Retina (tissue), 1 donor: ENCODE measurements around the gene KIF2A.

Experiments used
- DNase-seq: peaks from one replicate; pipeline ENCODE4 v3.0.0-alpha.2; 2016

Gene KIF2A

DNA sequence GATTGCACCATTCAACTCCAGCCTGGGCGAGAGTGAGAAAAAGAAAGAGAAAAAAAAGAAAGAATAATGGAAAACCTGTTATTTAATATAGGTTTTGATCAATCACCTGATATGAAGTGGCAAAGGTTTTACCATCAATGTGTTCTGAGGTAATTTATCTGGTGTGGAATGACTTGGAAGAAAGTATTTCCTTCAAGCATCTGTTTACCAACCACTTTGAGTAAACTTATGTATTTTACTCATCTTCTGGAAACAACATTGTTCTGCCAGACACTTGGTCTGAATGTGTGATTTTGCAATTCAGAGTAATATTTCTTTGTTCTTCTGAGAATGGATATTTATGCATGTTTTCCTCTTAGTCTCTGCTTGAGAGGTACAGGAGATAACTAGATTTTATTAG, 24.3 kb downstream of the KIF2A start:
- no peak for DNase-seq

DNA sequence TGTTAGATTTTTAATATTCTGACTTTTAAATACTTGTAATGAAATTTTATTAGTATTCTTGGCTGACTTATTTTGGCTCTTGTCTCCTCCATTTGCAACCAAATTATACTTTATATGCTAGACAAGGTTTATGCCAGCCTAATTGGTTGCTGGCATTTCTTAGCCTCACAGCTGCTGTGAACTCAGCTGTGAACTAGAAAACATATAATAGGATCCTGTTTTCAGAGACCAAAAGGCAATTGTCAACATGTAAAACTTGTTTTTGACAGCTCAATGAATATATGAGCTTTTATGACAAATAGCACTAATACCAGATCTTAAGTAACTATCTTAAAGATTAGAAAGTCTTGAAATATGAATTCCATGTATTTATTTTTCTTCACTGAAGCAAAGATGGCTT, 25.9 kb downstream of the KIF2A start:
- DNase-seq = no peak

DNA sequence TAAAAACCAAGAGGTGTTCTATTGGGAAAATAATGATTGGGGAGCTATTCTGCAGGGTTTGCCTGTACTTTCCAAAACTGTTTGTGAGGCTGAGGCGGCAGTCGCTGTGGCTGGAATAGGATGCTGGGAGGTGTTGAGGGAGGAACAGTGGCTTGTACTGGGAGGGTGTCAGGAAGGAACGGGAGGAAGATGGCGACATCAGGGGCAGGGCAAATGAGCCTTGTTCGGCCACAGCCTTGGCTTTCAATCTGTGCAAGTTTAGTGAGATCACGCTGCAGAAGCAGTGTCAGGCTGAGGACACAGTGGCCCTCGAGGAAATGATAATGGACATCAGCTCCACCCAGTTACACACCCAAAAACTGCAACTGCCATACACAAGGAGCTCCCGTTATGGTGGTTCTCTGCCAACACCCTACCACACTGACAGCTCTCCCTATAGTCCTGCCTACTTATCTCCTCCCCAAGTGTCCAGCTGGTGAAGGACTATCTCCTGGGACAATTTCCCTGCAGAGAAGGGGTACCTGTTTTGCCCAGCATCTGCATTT, 27.3 kb downstream of the KIF2A start:
- no peak for DNase-seq

DNA sequence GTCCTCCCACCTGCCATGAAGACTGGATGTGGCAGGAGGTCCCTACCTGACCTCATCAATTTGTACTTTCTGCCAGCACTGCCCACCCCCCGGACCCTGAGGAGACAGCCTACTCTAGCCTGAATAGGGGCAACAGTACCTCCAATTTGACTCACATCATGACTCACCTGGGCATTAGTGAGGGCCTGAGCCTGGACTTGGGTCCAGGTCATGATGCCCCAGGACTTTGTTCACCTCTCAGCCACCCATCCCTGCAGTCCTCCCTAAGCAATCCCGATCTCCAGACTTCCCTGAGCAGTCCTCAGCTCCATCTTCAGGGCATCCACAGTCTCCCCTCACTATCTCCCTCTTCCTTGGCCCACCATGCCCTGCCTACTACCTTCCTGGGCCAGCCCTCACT, 28.1 kb downstream of the KIF2A start:
- no peak for DNase-seq

DNA sequence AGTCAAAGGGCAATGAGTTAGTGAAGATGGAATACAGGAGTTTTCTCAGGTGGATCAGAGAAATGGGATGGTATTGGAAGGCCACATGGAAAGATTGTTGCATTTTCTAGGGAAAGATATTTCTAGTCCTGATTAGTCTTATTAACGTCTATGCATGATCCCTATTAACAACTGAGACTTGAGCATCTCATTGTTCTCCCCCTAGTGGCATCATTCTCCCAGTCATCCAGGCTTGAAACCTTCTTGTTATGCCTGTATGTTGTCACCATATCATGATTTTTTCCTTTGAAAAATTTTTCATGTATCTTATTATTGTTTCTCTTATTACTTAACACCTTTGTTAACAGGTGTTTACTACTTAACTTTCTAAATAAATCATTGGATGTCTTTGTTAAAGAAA, 34.4 kb downstream of the KIF2A start:
- no peak for DNase-seq

DNA sequence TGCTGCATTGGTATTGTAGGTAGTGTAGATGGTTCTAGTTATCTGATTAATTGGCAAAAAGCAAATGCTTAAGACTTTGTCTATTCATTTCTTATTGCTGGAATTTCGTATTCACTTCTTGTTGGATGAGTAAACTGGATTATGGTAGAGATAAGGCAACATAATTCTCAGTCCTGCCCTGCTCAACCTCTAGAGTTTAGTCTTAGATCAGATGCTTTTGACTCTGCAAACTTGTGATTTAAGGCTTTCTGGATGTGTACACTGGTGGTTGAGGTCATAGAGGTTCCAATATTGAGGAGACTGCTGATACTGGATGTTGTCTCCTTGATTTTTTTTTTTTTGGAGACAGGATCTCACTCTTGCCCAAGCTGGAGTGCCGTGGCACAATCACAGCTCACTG, 35.0 kb downstream of the KIF2A start:
- DNase-seq = no peak

DNA sequence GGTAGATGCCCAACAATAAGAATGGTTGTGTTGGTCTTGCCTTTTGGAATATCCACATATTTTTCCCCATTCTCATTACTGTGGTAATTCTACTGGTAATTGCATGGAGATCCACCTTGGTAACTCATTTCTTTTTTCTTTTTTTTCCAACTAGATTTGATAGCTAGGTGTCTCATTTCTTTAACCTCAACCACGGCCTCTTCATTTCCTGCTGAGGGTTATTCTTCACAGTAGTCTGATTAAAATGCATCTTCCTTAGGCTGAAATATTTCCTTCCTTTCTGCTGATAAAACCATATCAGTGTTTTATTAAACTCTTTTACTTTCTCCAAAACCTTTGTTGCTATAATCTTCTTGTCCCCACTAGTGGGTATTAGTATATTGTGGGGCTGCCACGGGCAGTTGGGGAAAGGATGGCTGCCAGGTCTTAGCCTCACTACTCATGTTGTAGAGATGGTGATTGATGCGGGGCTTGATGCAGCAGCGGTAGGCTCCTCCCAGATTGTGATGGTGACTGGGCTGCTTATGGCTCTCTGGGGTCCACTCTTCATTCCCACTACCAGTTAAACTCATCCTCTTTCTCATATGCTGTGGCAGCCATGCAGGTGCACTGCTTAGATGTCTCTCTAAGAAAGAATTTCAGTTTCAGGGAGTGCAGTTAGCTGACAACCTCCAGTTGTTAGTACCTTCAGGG, 35.9 kb downstream of the KIF2A start:
- DNase-seq = no peak

DNA sequence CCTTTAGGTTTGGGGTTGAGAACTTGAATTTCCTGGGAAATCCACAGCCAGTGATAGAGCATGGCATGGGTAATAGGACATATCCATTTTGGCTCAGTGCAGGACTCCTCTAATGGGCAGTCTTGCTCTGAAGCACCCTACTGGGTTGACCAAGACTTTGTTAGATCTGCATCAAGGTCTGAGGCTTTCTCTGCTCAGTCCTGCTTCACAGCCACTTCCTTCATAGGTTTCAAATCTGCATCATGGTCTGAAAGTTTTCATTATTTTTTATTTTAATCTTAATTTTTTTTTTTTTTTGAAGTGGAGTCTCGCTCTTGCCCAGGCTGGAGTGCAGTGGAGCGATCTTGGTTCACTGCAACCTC, 36.5 kb downstream of the KIF2A start:
- no peak for DNase-seq

DNA sequence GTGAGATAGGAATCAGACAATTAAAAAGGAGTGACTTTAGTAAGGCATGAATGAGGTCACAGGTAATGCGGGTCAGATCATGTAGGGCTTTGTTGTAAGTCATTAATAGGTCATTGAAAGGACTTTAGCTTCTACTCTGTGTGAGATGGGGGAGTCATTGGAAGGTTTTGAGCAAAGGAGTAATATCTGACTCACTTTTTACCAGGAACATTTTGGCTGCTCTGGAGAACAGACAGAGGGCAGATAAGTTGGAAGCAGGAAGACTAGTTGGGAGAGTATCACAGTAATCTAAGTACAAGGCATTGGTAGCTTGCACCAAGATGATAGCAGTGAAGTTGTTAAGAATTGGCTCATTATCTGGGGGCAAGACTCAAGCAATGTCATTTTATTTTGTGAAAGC, 37.4 kb downstream of the KIF2A start:
- DNase-seq = no peak

DNA sequence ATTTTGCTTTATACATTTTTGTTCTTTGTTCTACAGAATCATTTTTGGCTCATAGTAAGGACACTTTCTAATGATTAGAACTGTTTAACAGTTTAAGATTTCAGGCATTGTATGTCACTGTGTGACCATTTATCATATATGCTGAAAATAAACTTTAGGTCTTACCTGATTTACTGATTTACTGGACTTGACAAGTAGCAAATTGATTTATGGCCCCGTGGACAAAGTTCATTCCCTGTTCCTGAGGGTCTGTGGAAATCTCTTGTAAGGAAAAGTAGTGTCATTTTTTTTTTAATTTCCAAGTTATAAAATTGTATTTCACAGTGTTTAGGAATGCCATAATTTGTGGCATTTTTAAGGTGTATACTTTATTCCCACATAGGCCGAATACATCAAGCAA, 40.7 kb downstream of the KIF2A start:
- DNase-seq = no peak

DNA sequence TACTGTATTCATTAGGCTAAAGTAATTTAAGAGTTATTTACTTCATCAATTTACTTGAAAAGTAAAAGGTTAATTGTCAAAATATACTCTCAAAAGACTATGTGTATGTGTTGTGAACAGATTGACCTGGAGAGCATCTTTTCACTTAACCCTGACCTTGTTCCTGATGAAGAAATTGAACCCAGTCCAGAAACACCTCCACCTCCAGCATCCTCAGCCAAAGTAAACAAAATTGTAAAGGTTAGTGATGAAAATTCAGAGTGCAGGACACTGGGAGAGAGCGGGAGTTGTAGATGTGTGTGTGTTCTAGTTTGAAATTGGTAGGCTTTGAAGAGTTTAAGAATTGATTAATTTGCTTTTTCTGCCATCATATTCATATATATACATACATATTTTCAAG, 41.9 kb downstream of the KIF2A start:
- DNase-seq = no peak

DNA sequence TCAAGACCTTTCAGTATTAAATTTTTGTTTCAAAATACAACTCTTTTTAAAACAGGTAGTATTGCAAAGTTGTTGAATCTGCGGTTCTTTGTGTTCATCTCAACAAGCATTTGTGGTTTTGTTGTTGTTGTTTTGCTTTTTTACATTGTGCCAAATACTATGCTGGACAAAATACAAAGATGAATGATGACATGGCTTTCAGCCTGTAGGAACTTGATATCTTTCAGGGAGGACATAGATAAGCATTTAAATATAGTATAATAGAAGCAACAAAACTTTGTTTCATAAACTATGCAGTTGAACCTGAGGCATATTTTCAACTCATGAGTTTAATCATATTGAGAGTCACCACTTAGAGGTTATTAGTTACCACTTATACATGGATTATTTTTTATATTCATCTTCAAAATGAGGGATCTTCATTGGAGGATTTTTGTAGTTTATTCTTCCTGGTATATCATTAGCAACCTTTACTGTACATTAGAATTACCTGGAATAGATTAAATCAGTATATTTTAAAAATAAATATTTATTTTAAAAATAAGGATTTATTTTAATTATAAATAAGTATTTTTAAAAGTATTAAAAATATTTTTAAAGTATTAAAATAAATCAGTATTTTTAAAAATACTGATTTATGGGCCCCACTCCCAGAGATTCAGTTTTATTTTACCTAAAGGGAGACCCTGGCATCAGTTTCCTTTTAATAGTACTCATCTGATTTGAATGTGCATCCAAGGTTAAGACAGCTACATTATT, 42.9 kb downstream of the KIF2A start:
- no peak for DNase-seq

DNA sequence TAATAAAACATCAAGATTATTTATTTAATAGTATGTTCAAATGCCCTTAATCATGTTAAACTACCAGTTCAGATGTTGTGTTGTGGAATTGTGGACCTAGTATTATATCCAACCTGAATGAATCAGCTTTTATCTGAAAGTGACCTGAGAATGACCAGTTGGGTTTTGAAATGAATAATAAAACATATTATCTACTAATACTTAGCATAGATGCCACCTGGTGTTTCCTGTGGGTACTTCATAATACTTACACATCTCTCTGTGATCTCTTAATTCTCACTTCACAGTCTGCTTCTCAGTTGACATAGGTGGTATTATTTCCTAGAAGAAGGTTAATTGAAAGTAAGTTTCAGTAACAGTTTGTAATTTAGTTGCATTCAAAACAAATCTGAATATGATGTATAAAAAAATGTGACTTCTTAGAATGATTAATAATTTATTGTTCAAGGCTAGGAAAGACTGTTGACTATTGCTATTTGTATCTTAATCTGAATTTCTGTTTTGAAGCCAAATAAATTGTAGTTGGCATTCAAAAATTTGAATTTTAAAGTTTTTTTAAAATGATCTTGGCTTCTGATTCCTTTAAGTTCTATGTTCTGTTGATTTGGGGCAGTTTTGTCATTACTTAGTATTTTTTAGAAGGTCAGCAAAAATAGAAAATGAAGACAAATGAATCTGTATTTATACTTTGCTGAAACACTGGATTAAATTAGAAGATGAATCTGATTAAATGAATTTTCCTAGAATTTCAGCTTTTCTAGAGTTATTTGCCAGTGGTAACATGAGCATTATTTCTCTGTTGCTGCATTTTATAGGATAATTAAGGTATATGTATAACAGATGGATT, 48.2 kb downstream of the KIF2A start:
- no peak for DNase-seq

DNA sequence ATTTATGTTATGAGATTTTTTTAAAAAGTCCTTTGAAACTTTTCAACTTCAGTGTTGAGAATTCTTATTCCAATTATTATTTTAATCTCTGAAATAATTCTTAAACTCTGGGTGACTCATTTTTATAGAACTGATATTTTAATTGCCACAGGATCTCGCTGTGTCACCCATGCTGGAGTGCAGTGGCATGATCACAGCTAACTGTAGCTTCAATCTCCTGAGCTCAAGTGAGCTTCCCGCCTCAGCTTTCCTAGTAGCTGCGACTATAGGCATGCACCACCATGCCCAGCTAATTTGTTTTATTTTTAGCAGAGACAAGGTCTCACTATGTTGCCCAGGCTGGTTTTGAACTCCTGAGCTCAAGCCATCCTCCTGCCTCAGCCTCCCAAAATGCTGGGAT, 56.7 kb downstream of the KIF2A start:
- DNase-seq = no peak

DNA sequence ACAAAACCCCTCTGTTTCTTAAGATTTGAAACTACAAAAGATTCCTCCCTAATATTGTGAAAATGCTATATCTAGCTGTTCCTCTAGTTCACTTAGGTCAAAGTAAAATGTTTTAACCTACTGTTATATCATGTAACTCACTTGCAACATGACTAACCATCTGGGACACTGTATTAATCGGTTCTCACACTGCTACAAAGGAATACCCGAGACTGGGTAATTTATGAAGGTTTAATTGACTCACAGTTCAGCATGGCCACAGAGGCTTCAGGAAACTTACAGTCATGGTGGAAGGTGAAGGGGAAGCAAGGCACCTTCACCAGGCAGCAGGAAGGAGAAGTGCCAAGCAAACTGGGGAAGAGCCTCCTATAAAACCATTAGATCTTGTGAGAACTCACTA, 63.0 kb downstream of the KIF2A start:
- no peak for DNase-seq

DNA sequence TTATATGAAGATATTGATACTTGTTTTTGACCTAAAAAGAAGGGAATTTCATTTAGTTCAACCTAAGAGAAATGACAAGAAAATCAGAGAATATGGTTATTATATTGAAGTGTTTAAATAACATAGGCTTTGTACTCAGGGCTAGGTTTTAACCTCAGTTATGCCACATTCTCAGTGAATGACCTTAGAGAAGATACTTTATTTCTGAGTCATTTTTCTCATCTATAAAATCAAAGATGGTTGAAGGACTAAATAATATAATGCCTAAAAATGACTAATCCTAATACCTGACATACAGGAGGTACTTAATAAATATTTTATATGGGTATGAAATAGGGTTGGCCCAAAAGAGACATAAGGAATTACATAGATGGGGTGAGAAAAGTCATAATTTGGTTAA, 65.4 kb downstream of the KIF2A start:
- DNase-seq = no peak

DNA sequence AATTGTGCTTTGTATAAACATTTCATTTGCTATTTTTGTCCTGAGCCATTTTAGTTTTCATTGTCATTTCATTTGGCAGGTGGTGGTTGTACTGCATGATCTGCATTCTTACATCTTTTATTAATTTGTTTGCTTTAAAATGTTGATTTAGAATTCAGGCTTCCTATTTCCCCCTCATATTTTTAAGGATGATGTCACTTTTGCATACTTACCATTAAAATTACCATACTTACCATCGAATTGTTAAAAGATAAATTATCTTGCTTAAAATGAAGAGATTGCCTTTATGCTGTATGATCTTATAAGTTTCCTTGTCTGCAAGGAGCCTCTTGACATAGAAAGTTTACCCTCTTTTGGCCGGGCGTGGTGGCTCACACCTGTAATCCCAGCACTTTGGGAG, 66.6 kb downstream of the KIF2A start:
- DNase-seq = no peak

DNA sequence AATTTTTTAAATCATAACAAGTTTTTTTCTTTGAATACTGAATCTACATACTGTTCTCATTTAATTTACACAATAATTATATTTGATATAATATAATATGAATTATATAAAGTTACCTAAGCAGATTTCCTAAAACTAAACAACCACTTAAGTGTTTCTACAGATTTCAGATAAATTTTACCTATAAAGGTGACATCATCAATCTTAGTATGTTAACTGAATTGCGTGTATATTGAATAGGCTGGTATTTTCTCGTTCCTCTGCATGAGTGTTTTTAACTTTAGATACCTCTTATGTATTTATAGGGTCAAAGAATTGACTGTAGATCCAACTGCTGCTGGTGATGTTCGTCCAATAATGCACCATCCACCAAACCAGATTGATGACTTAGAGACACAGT, 67.4 kb downstream of the KIF2A start:
- no peak for DNase-seq

DNA sequence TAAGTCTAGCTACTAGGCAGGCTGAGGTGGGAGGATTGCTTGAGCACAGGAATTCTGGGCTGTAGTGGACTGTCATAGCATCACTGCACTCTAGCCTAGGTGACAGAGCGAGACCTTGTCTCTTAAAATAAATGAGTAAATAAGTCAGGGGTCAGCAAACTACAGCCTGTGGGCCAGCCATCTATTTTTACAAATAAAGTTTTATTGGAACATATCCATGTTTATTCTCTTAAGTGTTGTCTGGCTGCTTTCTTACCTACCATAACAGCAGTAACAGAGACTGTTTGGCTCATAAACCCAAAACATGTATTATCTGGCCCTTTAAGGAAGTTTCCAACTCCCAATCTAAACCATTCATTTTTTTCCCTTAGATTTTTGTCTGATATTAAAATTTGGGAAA, 68.1 kb downstream of the KIF2A start:
- no peak for DNase-seq

DNA sequence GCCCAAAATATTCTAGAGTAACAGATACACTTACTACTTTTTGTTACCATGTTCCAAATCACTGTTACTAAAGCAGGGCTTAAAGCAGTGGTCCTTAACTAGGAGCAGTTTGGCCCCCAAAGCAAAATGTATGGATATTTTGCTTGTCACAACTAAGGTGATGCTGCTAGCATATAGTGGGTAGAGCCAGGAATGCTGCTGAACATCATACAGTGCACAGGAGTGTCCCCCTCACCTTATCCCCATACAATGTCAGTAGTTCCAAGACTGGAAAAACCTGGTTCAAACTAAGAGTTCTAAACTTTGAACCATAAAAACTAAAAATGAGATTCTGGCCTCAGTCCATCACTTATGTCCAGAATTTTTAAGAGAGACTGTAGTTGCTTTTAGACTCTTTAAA, 69.6 kb downstream of the KIF2A start:
- DNase-seq = no peak

DNA sequence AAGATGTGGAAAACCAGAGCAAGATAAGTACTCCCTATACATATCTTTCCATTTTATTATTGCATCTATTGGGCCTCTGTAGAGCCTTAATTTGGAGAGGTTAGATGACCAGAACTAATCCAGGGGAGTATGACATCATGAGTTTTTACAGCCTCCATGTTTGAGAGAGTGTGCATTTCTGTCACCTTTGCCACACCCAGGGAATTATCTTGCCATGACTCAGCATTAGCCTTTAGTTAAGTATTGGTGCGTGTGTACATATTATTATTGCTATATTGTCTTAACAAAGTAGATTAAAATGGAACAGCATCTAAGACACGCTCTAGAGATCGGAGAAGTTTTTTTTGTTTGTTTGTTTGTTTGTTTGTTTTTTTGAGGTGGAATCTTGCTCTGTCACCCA, 70.1 kb downstream of the KIF2A start:
- DNase-seq = no peak

DNA sequence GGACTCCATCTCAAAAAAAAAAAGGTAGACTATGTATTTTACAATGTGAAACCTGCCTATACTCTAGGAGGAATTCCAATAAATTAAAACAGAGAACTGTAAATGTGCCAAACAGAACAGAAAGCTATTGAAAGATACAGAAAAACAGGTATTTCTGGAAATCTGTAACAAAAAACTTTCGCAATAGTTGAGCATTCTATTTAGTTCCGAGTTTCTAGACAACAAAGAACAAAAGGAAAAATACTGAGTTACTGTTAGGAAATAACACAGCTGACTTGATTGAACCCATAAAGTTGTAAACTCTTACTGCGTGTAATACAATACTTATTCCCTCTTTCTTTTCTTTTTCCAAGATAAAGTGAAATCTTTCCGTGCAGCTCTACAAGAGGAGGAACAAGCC, 79.1 kb downstream of the KIF2A start:
- DNase-seq = no peak

DNA sequence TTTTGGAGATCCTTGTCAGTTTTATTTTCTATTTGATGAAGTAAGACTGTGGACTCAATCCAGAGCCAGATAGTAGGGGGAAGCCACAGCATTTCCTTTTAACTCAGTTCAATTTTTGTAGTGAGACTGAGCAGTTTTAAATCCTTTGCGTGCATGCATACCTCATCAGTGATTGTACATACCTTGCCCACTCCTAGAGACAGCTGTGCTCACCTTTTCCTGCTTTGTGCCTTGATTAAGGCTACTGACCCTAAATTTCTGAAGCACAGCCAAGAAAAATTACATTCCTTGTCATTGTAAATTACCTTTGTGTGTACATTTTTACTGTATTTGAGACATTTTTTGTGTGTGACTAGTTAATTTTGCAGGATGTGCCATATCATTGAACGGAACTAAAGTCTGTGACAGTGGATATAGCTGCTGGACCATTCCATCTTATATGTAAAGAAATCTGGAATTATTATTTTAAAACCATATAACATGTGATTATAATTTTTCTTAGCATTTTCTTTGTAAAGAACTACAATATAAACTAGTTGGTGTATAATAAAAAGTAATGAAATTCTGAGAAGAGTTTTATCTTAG, 79.9 kb downstream of the KIF2A start:
- DNase-seq = no peak
